ENCODE measurements around the gene SASH1. TPM values are rescaled to one million over a fixed set of nuclear protein-coding genes. Genes with fewer than 3 reads are reported as not detected.

The SASH1 gene
- total RNA-seq, 1 donor from 2014 or later = 20.5 TPM

DNA sequence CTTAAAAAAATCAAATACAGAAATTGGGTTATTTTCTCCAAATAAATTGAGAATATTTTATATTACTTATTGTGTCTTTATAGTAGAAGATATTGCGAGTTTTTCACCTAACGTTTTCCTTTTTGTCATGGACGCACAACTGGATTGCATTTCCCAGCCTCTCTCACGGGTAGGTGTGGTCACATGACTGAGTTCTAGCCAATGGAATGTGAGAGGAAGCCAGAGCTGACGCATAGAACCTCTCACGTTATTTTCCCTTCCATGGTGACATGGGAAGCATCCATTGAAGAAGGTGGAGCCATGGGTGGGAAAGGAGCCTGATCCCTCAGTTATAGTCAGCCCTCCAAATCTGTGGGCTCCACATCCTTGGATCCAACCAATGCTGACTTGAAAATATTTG is 248.2 kb downstream of the SASH1 start:
- intact Hi-C loops (cut with DNase I) = no loop called here
- DNase-seq (ENCODE audit: low spot score) = no peak

DNA sequence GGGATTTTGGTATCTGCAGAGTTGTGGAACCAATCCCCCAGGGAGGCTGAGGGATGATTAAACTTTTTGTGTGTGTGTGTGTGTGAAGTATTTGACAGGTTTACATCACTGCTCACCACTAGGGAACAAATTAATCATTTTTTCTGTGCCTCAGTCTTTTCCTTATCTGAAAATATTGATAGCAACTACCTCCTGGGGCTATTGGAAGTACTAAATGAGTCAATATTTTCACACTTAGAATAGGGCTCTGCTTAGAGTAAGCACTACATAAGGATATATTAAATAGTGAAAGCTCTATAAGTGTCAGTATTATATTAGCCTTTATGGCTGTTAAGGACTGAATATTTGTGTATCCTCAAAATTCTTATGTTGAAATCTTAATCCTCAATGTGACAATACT is 249.0 kb downstream of the SASH1 start:
- no peak for DNase-seq (ENCODE audit: low spot score)
- intact Hi-C loops (cut with DNase I) = no loop called here

DNA sequence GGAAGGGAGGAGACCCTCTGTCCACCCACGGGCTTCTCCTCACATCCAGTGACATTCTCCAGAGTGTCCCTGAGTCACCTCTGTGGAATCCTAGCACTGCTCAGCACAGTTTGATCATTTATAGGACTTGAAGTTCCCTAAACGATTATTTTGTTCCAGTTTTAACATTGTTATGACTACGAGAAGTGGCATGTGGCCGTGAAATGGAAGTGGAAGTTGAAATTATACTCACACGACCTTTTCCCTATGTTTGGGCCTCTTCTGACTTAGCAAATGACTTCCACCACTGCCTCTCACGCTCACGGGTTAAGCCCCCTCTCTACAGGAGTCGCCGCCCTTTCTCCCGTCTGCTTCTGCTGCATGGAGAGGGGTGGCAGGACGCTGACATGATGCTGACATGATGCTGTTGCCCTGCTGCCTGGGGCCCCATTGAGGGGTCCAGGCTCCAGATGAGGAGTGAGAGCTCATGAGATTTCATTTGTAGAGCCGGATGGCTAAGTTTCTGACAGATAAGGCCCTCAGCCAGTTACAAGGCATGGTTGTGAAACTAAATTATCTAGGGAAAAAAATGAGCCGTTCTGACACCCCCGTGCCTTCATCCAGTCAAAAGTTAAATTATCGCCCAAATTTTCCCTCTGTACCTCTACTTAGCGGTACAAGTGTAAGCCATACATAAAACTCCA is 250.6 kb downstream of the SASH1 start:
- DNase-seq (ENCODE audit: low spot score) = no peak
- intact Hi-C loops (cut with DNase I) = no loop called here

DNA sequence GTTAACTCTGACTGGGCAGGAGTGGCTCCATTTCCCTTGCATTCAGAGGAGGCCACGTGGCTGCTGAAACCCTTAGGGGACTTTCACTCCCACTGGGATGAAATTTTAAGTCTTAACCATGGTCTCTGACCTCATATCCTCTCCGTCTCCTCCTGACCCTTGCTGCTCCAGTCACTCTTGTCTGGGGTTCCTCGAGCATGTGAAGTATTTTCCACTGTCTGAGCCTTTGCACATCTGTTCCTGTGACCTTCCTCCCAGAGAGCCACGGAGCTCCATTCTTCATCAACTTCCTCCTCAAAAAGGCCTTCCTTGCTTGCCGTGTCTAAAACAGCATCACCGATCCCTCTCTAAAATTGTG is 251.2 kb downstream of the SASH1 start:
- DNase-seq (ENCODE audit: low spot score) = no peak
- intact Hi-C loops (cut with DNase I) = no loop called here

DNA sequence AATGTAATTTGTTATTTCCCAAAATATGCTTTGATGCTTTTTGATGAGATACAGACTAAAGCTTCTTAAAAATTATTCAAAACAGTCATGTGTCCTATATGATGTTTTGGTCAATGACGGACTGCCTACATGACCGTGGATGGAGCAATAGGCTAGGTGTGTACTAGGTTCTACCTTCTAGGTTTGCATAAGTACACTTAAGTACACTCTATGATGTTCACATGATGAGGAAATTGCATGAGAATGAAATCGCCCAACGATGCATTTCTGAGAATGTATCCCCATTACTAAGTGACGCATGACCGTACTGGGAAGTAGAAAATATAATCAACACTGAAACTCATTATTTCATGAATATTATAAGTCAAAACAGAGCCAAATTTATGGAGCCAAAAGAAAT is 252.9 kb downstream of the SASH1 start:
- no peak for DNase-seq (ENCODE audit: low spot score)
- intact Hi-C loops (cut with DNase I) = no loop called here

DNA sequence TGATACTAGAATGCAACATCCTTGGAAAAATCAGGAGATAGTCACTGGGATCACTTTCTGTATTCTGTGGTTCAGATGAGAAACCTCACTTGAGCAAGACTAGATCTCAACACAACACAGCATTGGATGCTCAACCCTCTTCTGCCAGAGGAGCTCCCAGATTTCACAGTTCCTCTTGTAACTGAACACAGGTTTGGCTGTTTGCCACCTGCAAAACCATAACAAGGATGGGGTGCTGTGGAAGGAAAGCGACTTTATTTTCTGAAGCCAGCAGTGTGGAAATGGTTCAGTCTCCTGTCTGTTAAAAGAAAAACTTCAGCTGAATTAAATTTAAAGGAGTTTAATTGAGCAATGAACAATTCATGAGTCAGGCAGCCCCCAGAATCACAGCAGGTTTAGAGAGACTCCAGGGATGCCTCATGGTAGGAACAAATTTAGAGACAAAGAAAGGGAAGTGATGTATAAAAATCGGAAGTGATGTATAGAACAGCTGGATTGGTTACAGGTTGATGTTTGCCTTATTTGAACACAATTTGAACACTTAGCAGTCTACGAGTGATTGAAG is 254.3 kb downstream of the SASH1 start:
- intact Hi-C loops (cut with DNase I) = no loop called here
- no peak for DNase-seq (ENCODE audit: low spot score)

DNA sequence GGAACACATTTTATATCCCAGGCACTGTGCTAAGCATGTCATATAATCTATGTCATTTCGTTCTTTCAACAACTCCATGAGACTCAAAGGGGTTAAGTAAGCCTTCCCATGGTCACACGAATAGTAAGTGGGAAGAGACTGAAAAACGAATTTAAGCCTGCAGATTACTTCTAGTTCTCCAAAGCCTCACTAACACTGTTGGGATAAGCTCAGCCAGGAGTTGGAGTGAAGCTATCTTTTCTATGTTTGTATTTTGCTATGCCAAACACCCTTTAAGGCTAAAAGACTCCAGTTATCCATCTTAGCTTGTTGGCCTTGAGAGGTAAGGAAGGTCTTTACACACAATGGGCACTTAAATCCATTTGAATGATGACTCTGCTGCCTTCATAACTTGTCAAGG is 256.1 kb downstream of the SASH1 start:
- DNase-seq (ENCODE audit: low spot score) = no peak
- intact Hi-C loops (cut with DNase I) = no loop called here

DNA sequence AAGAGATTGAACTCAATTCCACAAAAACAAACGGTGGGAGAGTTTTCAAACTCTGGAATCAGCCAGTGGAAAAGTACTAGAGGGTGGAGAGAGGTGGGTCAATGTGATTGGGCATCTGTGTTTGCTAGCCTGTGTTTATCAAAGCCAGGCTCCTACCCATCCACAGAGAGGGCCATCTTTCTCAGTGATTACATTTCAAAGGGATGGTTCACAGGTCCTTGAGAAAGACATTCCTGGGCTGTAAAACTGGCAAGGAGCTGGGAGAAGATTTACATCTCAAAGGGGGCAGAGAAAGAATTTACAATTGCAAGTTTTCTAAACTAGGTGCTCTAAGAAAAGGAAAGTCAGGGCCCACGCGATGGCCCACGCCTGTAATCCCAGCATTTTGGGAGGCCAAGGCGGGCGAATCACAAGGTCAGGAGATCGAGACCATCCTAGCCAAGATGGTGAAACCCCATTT is 257.4 kb downstream of the SASH1 start:
- no peak for DNase-seq (ENCODE audit: low spot score)
- intact Hi-C loops (cut with DNase I) = no loop called here
